Activated gamma-delta T cell (primary cell): ENCODE measurements around the gene ZNF827.

Experiments
- DNase-seq: peaks from one replicate; lab custom pipeline; 2025; lab: John Stamatoyannopoulos, UW

Gene ZNF827

GRCh38 chr4:145935253-145936141 is 3.1 kb downstream of the ZNF827 start:
- DNase-seq: no peak

GRCh38 chr4:145934434-145935047 is 4.1 kb downstream of the ZNF827 start:
- no peak for DNase-seq

- DNase-seq: no peak
Measured at GRCh38 chr4:145933134-145933533, 5.5 kb downstream of the ZNF827 start.

GRCh38 chr4:145931403-145931802 is 7.2 kb downstream of the ZNF827 start:
- DNase-seq: no peak

DNA sequence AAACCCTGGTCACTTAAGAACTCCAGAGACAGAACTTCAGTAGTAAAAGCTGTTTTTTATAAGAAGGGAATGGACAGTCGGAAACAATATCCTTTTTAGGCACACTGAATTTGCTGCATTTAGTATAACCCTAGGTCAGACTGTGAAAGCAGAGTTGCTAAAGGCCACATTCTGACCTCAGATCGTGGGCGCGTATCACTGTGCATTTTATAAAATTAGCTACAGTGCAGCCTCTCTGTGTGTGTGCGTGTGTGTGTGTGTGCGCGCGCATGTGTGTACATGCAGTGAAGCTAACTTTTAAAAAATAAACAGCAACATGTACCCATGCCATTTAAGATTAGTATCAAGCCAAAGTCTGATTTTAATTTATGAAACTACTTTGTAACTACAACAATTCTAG is 8.0 kb downstream of the ZNF827 start:
- no peak for DNase-seq

DNA sequence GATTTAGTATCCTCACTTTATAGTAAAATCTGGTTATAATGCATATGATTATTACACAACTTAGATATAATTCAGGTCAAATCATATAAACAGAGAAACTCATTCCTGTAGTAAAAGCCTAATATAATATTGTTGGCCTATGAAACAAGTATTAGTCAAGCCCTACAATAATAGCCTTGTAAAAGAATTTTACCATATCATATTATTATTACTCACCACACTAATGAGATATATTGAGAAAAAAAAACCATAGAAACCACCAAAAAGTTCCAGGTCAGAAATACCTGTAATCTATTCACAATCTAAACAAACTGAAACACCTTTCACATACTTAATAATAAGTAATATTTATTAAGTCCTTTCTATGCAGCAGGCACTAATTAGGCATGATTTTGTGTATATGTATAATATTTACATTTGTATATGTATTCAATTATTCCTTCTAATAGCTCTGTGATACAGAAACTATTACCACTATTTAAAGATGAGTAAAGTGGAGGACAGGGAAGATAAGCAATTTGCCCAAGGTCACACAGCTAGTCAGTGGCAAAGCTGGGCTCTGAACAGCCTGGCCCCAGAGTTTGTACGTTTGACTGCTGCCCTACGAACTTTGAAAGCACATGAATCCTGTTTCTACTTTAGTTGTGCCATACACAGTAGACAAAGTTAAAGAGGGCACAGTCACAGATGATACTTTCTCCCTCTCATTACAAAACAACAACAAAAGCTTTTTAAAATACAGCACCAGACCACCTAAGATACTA is 9.0 kb downstream of the ZNF827 start:
- no peak for DNase-seq

GRCh38 chr4:145928748-145929147 is 9.9 kb downstream of the ZNF827 start:
- no peak for DNase-seq

GRCh38 chr4:145927030-145927429 is 11.6 kb downstream of the ZNF827 start:
- no peak for DNase-seq

- DNase-seq: no peak
Measured at GRCh38 chr4:145921231-145921630, 17.4 kb downstream of the ZNF827 start.

GRCh38 chr4:145920205-145920604 is 18.4 kb downstream of the ZNF827 start:
- no peak for DNase-seq

DNA sequence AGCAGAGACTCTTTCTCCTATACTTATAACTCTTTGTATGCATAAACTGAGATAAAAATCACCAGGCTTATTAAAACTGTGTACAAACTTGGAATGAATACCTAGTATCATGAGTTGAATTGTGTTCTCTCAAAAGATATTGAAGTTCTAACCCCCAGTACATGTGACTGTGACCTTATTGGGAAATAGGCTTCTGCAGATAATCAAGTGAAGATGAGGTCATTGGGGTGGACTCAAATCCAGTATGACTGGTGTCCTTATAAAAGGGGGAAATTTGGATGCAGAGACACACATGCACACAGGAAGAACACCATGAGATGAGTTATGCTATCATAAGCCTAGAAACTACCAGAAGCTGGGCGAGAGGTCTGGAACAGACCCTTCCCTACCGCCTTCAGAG is 26.2 kb downstream of the ZNF827 start:
- DNase-seq: no peak

GRCh38 chr4:145909773-145910172 is 28.9 kb downstream of the ZNF827 start:
- no peak for DNase-seq

DNA sequence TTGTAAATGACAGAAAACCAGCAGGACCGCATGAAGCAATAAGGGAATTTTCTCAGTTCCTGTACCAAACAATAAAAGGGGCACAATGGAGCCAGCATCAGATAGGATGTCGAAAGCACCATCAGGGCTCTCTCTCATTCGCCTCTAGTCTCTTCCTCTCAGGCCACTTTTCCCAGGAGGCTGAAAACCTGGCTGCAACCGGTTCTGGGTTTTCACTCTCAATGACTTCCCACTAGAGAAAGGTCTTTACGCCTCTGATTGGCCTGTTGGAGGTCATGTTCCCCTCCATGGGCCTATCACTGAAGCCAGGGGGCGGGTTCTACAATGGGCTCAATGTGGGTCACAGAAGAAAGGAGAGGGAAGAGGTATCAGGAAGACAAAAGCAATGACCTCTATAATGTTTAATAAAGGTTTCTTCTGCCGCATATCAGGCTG is 29.3 kb downstream of the ZNF827 start:
- no peak for DNase-seq

GRCh38 chr4:145907812-145908211 is 30.8 kb downstream of the ZNF827 start:
- no peak for DNase-seq

GRCh38 chr4:145907390-145907789 is 31.2 kb downstream of the ZNF827 start:
- no peak for DNase-seq

- DNase-seq: no peak
Measured at GRCh38 chr4:145904413-145905177, 34.0 kb downstream of the ZNF827 start.

DNA sequence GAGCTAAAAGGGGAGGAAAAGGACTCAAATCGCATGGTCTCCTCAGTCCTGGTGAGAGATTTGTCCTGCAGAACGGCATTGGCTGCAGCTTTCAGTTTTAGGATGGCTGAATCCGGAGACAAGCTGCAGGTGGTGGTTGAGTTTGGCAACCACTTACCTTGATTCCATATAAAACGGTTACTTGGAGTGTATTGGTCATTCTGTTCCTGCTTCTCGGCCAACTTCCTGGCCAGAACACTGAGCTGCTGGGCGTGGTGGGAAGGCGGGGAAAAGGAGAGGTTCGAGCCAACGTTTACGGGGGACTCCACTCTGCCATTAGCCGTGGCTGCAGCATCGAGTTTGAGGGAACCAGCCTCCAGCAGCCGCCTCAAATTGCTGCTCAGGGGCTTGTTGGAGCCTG is 36.1 kb downstream of the ZNF827 start:
- no peak for DNase-seq

GRCh38 chr4:145899886-145900460 is 38.6 kb downstream of the ZNF827 start:
- no peak for DNase-seq

DNA sequence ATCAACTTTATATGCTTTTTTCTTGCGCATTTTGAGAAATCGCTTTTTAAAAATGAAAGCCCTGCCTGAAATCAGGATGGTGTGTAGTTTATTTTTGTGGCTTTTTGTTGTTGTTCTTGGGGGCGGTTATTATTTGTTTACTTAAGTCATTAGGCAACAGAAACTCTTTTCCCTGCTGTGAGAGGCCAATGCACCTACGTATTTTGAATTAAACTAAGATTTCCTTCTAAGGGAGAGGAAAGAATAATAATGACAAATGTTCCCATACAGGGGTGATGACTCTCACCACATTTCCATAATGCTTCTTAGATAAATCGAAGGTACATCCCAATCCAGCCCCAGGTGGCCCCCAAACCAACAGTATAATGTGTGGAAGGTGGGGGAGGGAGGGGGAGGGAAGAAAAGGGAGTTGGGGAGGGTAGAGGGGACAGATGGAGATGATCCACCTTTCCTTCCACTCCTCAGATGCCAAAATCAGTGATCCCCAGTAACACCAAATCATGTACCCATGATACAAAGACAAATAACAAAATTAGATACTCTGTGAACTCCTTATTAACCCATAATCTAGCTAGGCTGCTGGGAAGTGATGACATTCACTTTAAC is 39.6 kb downstream of the ZNF827 start:
- no peak for DNase-seq

- no peak for DNase-seq
Measured at GRCh38 chr4:145898466-145898865, 40.2 kb downstream of the ZNF827 start.

DNA sequence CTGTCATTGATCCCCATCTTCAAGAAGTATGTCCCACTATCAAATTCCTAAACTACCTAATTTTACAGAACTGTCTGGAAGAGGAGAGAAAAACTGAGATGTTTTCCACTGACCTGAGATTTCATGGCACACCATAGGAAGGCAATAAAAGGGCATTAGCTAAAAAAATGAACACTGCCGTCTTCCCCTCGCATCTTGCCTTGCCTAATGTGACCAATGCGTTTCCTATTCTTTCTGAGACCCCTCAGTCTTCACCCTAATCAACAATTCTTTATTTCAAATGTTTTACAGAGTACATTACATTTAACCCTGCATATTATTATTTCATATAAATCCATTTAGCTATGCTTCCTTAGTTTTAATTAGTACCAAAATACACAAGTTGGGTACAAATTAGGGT is 43.6 kb downstream of the ZNF827 start:
- DNase-seq: no peak
